IMR-90 (cell line): ENCODE data around the gene SRRD. TPM values are rescaled to one million over a fixed set of nuclear protein-coding genes. Genes with fewer than 3 reads are reported as not detected.

Experiments
- ATAC-seq: fragments of 200-7000 bp; cut with Tn5 transposase; 2 replicates; pipeline ENCODE4 v1.9.1; 2020; ENCODE audit warnings: low read depth, mild to moderate bottlenecking, moderate library complexity
- BruUV-seq: library from RNA; stranded (reverse); fragments of 400-500 nt; replicated peaks from 2 replicates; lab custom pipeline; 2021; lab: Mats Ljungman, UMichigan
- CTCF ChIA-PET: fragments of 300-600 bp; formaldehyde crosslinking; extraction: SDS; loops from one replicate; lab custom pipeline; 2021; ENCODE audit warnings: antibody characterized with exemption; lab: Yijun Ruan, JAX
- POLR2A ChIA-PET: fragments of 300-600 bp; sonication (Branson Sonifier 250); formaldehyde crosslinking; loops from one replicate; lab custom pipeline; 2022; ENCODE audit warnings: antibody characterized with exemption; ENCODE audit not compliant: unreplicated experiment; lab: Charles Lee
- DNase-seq: peaks from one replicate; pipeline ENCODE4 v3.0.0; 2013
- H2AFZ ChIP-seq: replicated peaks from 2 replicates; pipeline ENCODE3; 2013; ENCODE audit warnings: low read length, mild to moderate bottlenecking; ENCODE audit not compliant: poor library complexity
- H2AK5ac ChIP-seq: 2 replicates; pipeline ENCODE4 v1.6.1; 2013; ENCODE audit warnings: low read depth, low read length, inconsistent platforms
- H2AK9ac ChIP-seq: replicated peaks from 2 replicates; pipeline ENCODE3; 2013; ENCODE audit warnings: mild to moderate bottlenecking, low read depth, low read length, moderate library complexity; ENCODE audit not compliant: poor library complexity
- H2BK120ac ChIP-seq: 2 replicates; pipeline ENCODE4 v1.6.1; 2013; ENCODE audit warnings: low read depth, low read length, inconsistent platforms
- H2BK15ac ChIP-seq: 3 replicates; pipeline ENCODE4 v1.6.1; 2013; ENCODE audit warnings: low read depth, low read length, inconsistent platforms
- H2BK20ac ChIP-seq: 2 replicates; pipeline ENCODE4 v1.6.1; 2013; ENCODE audit warnings: low read depth, mild to moderate bottlenecking, inconsistent platforms, low read length, moderate library complexity
- H2BK5ac ChIP-seq: 2 replicates; pipeline ENCODE4 v1.6.1; 2013; ENCODE audit warnings: mild to moderate bottlenecking, low read depth, low read length, inconsistent platforms; ENCODE audit not compliant: poor library complexity, severe bottlenecking
- H3K14ac ChIP-seq: replicated peaks from 2 replicates; pipeline ENCODE4 v1.6.1; 2013; ENCODE audit warnings: low read depth, low read length, inconsistent platforms
- H3K18ac ChIP-seq: 2 replicates; pipeline ENCODE4 v1.6.1; 2013; ENCODE audit warnings: low read depth, low read length, control low read depth
- H3K23ac ChIP-seq: 2 replicates; pipeline ENCODE4 v1.6.1; 2013; ENCODE audit warnings: low read depth, low read length, inconsistent platforms
- H3K27ac ChIP-seq: 2 replicates; pipeline ENCODE4 v1.5.1; 2013; ENCODE audit warnings: mild to moderate bottlenecking, control low read depth, low read length; ENCODE audit not compliant: insufficient read depth
- H3K27me3 ChIP-seq: 2 replicates; pipeline ENCODE4 v1.6.1; 2013; ENCODE audit warnings: low read length; ENCODE audit not compliant: control insufficient read depth, insufficient read depth
- H3K36me3 ChIP-seq: 2 replicates; pipeline ENCODE4 v1.6.1; 2013; ENCODE audit warnings: low read length, mixed read lengths; ENCODE audit not compliant: control insufficient read depth, insufficient read depth
- H3K4ac ChIP-seq: 2 replicates; pipeline ENCODE4 v1.6.1; 2013; ENCODE audit warnings: low read depth, low read length, inconsistent platforms
- H3K4me1 ChIP-seq: 2 replicates; pipeline ENCODE4 v1.6.1; 2013; ENCODE audit warnings: low read length, mixed read lengths; ENCODE audit not compliant: control insufficient read depth, insufficient read depth
- H3K4me2 ChIP-seq: 2 replicates; pipeline ENCODE4 v1.6.1; 2013; ENCODE audit warnings: low read depth, mild to moderate bottlenecking, control low read depth, low read length, moderate library complexity
- H3K4me3 ChIP-seq: 2 replicates; pipeline ENCODE4 v1.5.1; 2013; ENCODE audit warnings: low read depth, mild to moderate bottlenecking, control low read depth, low read length, moderate library complexity; ENCODE audit not compliant: insufficient read depth
- H3K56ac ChIP-seq: 2 replicates; pipeline ENCODE4 v1.6.1; 2013; ENCODE audit warnings: low read length, inconsistent platforms; ENCODE audit not compliant: insufficient read depth; ENCODE audit errors: extremely low read depth
- H3K79me1 ChIP-seq, 2 experiments: 2 replicates each; pipeline ENCODE4 v1.6.1; 2013; ENCODE audit warnings: low read length in 2 of 2, inconsistent platforms in 1 of 2, low read depth in 1 of 2
- H3K9ac ChIP-seq: 2 replicates; pipeline ENCODE4 v1.6.1; 2013; ENCODE audit warnings: low read depth, low read length, control low read depth
- H3K9me1 ChIP-seq: 2 replicates; pipeline ENCODE4 v1.6.1; 2013; ENCODE audit warnings: low read length, inconsistent platforms; ENCODE audit not compliant: insufficient read depth
- H3K9me3 ChIP-seq: 2 replicates; pipeline ENCODE4 v1.6.1; 2013; ENCODE audit warnings: low read length; ENCODE audit not compliant: control insufficient read depth, insufficient read depth
- H4K20me1 ChIP-seq: 2 replicates; pipeline ENCODE4 v1.6.1; 2013; ENCODE audit warnings: low read length, inconsistent platforms; ENCODE audit not compliant: insufficient read depth
- H4K5ac ChIP-seq: 2 replicates; pipeline ENCODE4 v1.6.1; 2013; ENCODE audit warnings: mild to moderate bottlenecking, low read depth, low read length, control low read depth
- H4K8ac ChIP-seq, 2 experiments: 2 replicates each; pipeline ENCODE4 v1.6.1; 2013; ENCODE audit warnings: low read depth in 2 of 2, low read length in 2 of 2, control low read depth in 1 of 2, inconsistent platforms in 1 of 2
- H4K91ac ChIP-seq: 2 replicates; pipeline ENCODE4 v1.6.1; 2013; ENCODE audit warnings: low read depth, low read length, inconsistent platforms; ENCODE audit not compliant: insufficient read depth
- BHLHE40 ChIP-seq: fragments of 150-350 bp; IDR thresholded peaks from 2 replicates; pipeline ENCODE4 v1.6.1; 2016; ENCODE audit warnings: mild to moderate bottlenecking, low read depth, low read length
- CHD1 ChIP-seq: IDR thresholded peaks from 2 replicates; pipeline ENCODE4 v1.6.1; 2012; ENCODE audit warnings: low read depth, low read length, improper control_type of control experiment
- FOS ChIP-seq: fragments of 150-350 bp; IDR thresholded peaks from 2 replicates; pipeline ENCODE4 v1.6.1; 2016; ENCODE audit warnings: low read depth, low read length
- MXI1 ChIP-seq: IDR thresholded peaks from 2 replicates; pipeline ENCODE4 v1.6.1; 2012; ENCODE audit warnings: low read depth, mild to moderate bottlenecking, low read length, moderate library complexity, borderline replicate concordance
- NFE2L2 ChIP-seq: fragments of 150-350 bp; IDR thresholded peaks from 2 replicates; pipeline ENCODE4 v1.6.1; 2016; ENCODE audit warnings: low read depth, mild to moderate bottlenecking, low read length
- POLR2A ChIP-seq: IDR thresholded peaks from 2 replicates; pipeline ENCODE4 v1.6.1; 2012; ENCODE audit warnings: mild to moderate bottlenecking, low read depth, low read length
- RFX5 ChIP-seq: IDR thresholded peaks from 2 replicates; pipeline ENCODE4 v1.8.0; 2012; ENCODE audit warnings: low read depth, mild to moderate bottlenecking, low read length, moderate library complexity
- SMC3 ChIP-seq: fragments of 150-350 bp; IDR thresholded peaks from 2 replicates; pipeline ENCODE4 v1.6.1; 2016; ENCODE audit warnings: low read depth, mild to moderate bottlenecking, antibody characterized with exemption, low read length, moderate library complexity
- USF2 ChIP-seq: fragments of 150-350 bp; IDR thresholded peaks from 2 replicates; pipeline ENCODE4 v1.6.1; 2017; ENCODE audit warnings: mild to moderate bottlenecking, antibody characterized with exemption, low read length, low read depth
- WGBS, 2 experiments: methylation state at CpG; one replicate each; pipeline versions ENCODE4 v1.1.5 to v1.1.7; 2013; ENCODE audit warnings: missing lambda C conversion rate in 2 of 2; ENCODE audit not compliant: insufficient read length in 1 of 2; ENCODE audit errors: extremely low coverage in 2 of 2; 5-methylcytosine and 5-hydroxymethylcytosine counted together
- dilution Hi-C: fragments of 300-500 bp; cut with HindIII; formaldehyde crosslinking; loops from one replicate; pipeline ENCODE4 v1.14.3; 2018; ENCODE audit warnings: low sequenced_read_pairs; ENCODE audit not compliant: unreplicated experiment
- in situ Hi-C: fragments of 300-500 bp; cut with MboI; formaldehyde crosslinking; loops from 3 replicates; pipeline ENCODE4 v1.14.3; 2019; ENCODE audit warnings: low sequenced_read_pairs, inconsistent platforms, mixed read lengths
- intact Hi-C: fragments of 100-400 bp; cut with micrococcal nuclease; formaldehyde crosslinking; loops from 2 replicates; pipeline ENCODE4 v1.10.0; 2022
- polyA plus RNA-seq, 3 experiments: library from polyadenylated mRNA; depleted of rRNA; stranded (reverse); fragments of >200 nt; gene quantifications; 2 replicates each; pipeline ENCODE4 v1.2.3, GENCODE V29; 2012; ENCODE audit warnings: low replicate concordance in 1 of 3
- total RNA-seq: library from RNA; depleted of rRNA; stranded (reverse); fragments of >200 nt; gene quantifications from 2 replicates; pipeline ENCODE4 v1.2.3, GENCODE V29; 2012

Gene SRRD
- total and polyA plus RNA-seq, 2 of the 4 experiments (the other 2 are of a cell fraction): 18.3 to 24.0 TPM

- Histone ChIP-seq H2BK15ac (no peak overlapping the region), H4K91ac (no peak overlapping the region), H2BK120ac (no peak overlapping the region), H2AK9ac (no peak overlapping the region), H3K14ac (no peak overlapping the region), H3K79me1 (peaks cover 3 to 11% of the 10 kb centered on the region in 2 experiments; a peak in 3 of 4 replicates), H3K18ac (no peak overlapping the region), H2AK5ac (no peak overlapping the region), H3K4me1 (no peaks in the 10 kb centered on the region), H4K5ac (no peak overlapping the region), H3K27me3 (no peaks in the 10 kb centered on the region), H3K9me3 (no peaks in the 10 kb centered on the region), H3K4me3 (no peak overlapping the region), H3K4ac (no peak overlapping the region), H3K36me3 (peaks cover 50% of the 10 kb centered on the region), H4K20me1 (0 out of 2 replicates have a peak, but pooled peaks cover 6% of the 10 kb centered on the region), H4K8ac (no peak overlapping the region), H3K9ac (no peak overlapping the region), H3K56ac (no peak overlapping the region), H3K27ac (no peak overlapping the region), H3K9me1 (no peaks in the 10 kb centered on the region; the same call in 1 of the 2 replicates), H2BK5ac (no peak overlapping the region), H3K4me2 (no peak overlapping the region), H2AFZ (no peak overlapping the region), H2BK20ac (no peak overlapping the region), H3K23ac (no peak overlapping the region)
- ChIA-PET CTCF (no interaction called here), POLR2A (no interaction called here)
- no peak for ATAC-seq
- DNase-seq: no peak
- dilution Hi-C loops: no loop called here
- WGBS, 2 experiments: no CpG with 5 or more reads among the region's 9 CpGs
- TF ChIP-seq NFE2L2 (no peak), SMC3 (no peak), FOS (no peak), MXI1 (no peak), BHLHE40 (no peak), USF2 (no peak), RFX5 (no peak), POLR2A (no peak), CHD1 (no peak)
- no TSS peak for BruUV-seq
- in situ Hi-C loops: loop anchor here (5.0 kb wide), 1 partner anchor 61 kb away; no protein-coding TSS in a partner anchor
- intact Hi-C loops: no loop called here
These were observed 20.0 kb upstream of the SRRD start for GRCh38 chr22:26463688-26464087.
